NB4 (cell line): ENCODE measurements around the gene DGKB.

Experiments used
- DNase-seq: peaks from one replicate; pipeline ENCODE4 v3.0.0; 2010; ENCODE audit warnings: low read depth
- H3K4me3 ChIP-seq: one replicate; pipeline ENCODE4 v1.5.1; 2011; ENCODE audit warnings: mild to moderate bottlenecking, low read depth, low read length, moderate library complexity
- CTCF ChIP-seq: IDR thresholded peaks from one replicate; pipeline ENCODE4 v1.5.1; 2012; ENCODE audit warnings: low read depth, low read length
- MAX ChIP-seq: IDR thresholded peaks from 2 replicates; pipeline ENCODE4 v1.6.1; 2011; ENCODE audit warnings: low read depth, low read length
- MYC ChIP-seq: IDR thresholded peaks from 2 replicates; pipeline ENCODE4 v1.6.1; 2011; ENCODE audit warnings: low read depth, low read length
- POLR2A ChIP-seq: IDR thresholded peaks from 2 replicates; pipeline ENCODE4 v1.6.1; 2011; ENCODE audit warnings: mild to moderate bottlenecking; ENCODE audit not compliant: insufficient read length; ENCODE audit errors: extremely low read depth

The DGKB gene

GRCh38 chr7:14381936-14382335 is 520.6 kb downstream of the DGKB start:
- H3K4me3 ChIP-seq: no peak overlapping the region
- TF ChIP-seq CTCF (no peak), MYC (no peak), MAX (no peak), POLR2A (no peak)
- DNase-seq: no peak

GRCh38 chr7:14381306-14381705 is 521.2 kb downstream of the DGKB start:
- no peak overlapping the region for H3K4me3 ChIP-seq

GRCh38 chr7:14380881-14381280 is 521.7 kb downstream of the DGKB start:
- no peak overlapping the region for H3K4me3 ChIP-seq
- no peak for DNase-seq
- no peak for TF ChIP-seq MYC
- TF ChIP-seq MAX: no peak
- no peak for TF ChIP-seq CTCF
- no peak for TF ChIP-seq POLR2A

More at GRCh38 chr7:14381306-14381705, 521.2 kb downstream of the DGKB start:
- TF ChIP-seq MAX: no peak
- no peak for TF ChIP-seq POLR2A
- no peak for TF ChIP-seq MYC
- TF ChIP-seq CTCF: no peak
- DNase-seq: no peak

- no peak overlapping the region for H3K4me3 ChIP-seq
- no peak for TF ChIP-seq CTCF
- no peak for TF ChIP-seq MAX
- TF ChIP-seq MYC: no peak
- TF ChIP-seq POLR2A: no peak
- no peak for DNase-seq
Measured at GRCh38 chr7:14377646-14378266, 524.8 kb downstream of the DGKB start.

- H3K4me3 ChIP-seq: no peak overlapping the region
- DNase-seq: no peak
- TF ChIP-seq MAX (no peak), MYC (no peak)
Measured at GRCh38 chr7:14376711-14377110, 525.8 kb downstream of the DGKB start.

- no peak for TF ChIP-seq MAX
- no peak for TF ChIP-seq POLR2A
- TF ChIP-seq CTCF: no peak
- no peak for TF ChIP-seq MYC
- no peak overlapping the region for H3K4me3 ChIP-seq
- no peak for DNase-seq
Measured at GRCh38 chr7:14375998-14376397, 526.6 kb downstream of the DGKB start.
